ENCODE measurements around the gene SLC28A1. TPM values are rescaled to one million over a fixed set of nuclear protein-coding genes. Genes with fewer than 3 reads are reported as not detected.

SLC28A1 gene
- total RNA-seq, 2 experiments from 2014 or later: not detected

DNA sequence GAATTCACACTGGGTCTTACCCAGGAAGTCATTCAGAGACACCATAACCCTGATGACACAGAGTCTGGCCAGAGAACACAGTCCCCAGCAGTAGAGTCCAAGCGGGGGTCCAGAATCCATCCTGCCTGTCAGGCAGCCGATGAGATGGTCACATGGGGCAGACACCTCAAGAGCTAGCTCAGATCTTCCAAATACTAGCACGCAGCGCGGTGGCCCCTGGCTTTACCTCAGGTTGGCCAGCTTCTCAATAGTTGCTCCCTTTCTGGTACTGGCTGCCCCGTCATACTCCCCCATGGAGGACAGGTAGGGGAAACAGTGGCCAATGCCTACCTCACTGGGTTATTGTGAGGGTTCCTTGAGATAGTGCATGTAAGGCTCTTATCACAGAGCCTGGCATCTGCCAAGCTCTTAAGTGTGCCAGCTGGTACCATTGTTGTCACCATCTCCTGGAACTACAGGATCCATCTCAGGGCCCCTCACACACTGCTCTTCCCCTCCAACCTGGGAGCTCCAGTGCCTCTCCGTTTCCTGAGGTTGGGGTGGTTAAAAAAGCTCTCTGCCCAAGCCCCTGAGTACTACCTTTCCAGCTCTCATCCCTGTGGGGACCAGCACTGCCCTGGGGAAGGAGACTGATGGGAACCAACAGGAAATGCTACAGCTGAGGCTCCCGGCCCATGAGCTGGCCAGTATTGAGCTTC is 3.5 kb upstream of the SLC28A1 start:
- intact Hi-C loops (cut with micrococcal nuclease; ENCODE audit: unreplicated experiment): no loop called here
- no peaks in the 10 kb centered on the region for H3K9me3 ChIP-seq (ENCODE audit: low read length)
- H3K79me2 ChIP-seq (ENCODE audit: insufficient read depth, low read depth, low read length): no peaks in the 10 kb centered on the region
- POLR2A ChIA-PET: no interaction called here
- no peak overlapping the region for H3K27ac ChIP-seq (ENCODE audit: low read depth, low read length, poor library complexity, severe bottlenecking)
- H2AFZ ChIP-seq (ENCODE audit: low read length): no peak overlapping the region
- TF ChIP-seq, protein P1, sequence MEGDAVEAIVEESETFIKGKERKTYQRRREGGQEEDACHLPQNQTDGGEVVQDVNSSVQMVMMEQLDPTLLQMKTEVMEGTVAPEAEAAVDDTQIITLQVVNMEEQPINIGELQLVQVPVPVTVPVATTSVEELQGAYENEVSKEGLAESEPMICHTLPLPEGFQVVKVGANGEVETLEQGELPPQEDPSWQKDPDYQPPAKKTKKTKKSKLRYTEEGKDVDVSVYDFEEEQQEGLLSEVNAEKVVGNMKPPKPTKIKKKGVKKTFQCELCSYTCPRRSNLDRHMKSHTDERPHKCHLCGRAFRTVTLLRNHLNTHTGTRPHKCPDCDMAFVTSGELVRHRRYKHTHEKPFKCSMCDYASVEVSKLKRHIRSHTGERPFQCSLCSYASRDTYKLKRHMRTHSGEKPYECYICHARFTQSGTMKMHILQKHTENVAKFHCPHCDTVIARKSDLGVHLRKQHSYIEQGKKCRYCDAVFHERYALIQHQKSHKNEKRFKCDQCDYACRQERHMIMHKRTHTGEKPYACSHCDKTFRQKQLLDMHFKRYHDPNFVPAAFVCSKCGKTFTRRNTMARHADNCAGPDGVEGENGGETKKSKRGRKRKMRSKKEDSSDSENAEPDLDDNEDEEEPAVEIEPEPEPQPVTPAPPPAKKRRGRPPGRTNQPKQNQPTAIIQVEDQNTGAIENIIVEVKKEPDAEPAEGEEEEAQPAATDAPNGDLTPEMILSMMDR (conservative IDR thresholded peaks at IDR 0.05; ENCODE audit: low read length): no peak
- TF ChIP-seq EZH2phosphoT487 (IDR thresholded peaks at IDR 0.05; ENCODE audit: borderline replicate concordance, low read depth, low read length): no peak
- no peaks in the 10 kb centered on the region for H3K4me1 ChIP-seq (ENCODE audit: insufficient read depth, low read length, poor library complexity, severe bottlenecking)
- BruUV-seq (replicated peaks): no TSS peak
- H3K4me2 ChIP-seq (ENCODE audit: low read length): no peak overlapping the region
- CTCF ChIA-PET (ENCODE audit: unreplicated experiment): no interaction called here
- DNase-seq (ENCODE audit: low spot score): no peak
- no peaks in the 10 kb centered on the region for H4K20me1 ChIP-seq (ENCODE audit: insufficient read depth, low read length)
- H3K36me3 ChIP-seq (ENCODE audit: insufficient read depth, low read length): no peaks in the 10 kb centered on the region
- no peak overlapping the region for H3K4me3 ChIP-seq (ENCODE audit: low read depth, low read length, poor library complexity, severe bottlenecking)
- no peaks in the 10 kb centered on the region for H3K9me2 ChIP-seq (ENCODE audit: insufficient read depth, low read length)

DNA sequence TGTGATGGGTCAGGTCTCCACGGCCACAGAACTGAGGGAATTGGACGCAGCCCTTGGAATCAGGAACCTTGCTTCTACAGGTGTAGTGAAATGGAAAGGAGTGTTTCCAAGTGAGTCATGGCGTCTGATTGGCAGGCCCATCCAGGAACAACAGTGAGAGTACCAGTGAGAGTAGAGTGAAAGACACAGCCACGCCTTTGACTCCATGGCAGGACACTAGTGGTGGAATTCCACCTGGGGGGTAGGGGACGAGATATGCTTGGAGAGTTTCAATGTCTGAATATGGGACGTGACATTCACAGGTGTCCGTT is 3.0 kb upstream of the SLC28A1 start:
- DNase-seq (ENCODE audit: low spot score): no peak
- H3K4me3 ChIP-seq (ENCODE audit: low read depth, low read length, poor library complexity, severe bottlenecking): no peak overlapping the region
- ChIA-PET POLR2A (no interaction called here), CTCF (ENCODE audit: unreplicated experiment) (no interaction called here)
- H3K9me2 ChIP-seq (ENCODE audit: insufficient read depth, low read length): no peaks in the 10 kb centered on the region
- intact Hi-C loops (cut with micrococcal nuclease; ENCODE audit: unreplicated experiment): no loop called here
- no peaks in the 10 kb centered on the region for H4K20me1 ChIP-seq (ENCODE audit: insufficient read depth, low read length)
- no peaks in the 10 kb centered on the region for H3K4me1 ChIP-seq (ENCODE audit: insufficient read depth, low read length, poor library complexity, severe bottlenecking)
- no peak overlapping the region for H2AFZ ChIP-seq (ENCODE audit: low read length)
- H3K79me2 ChIP-seq (ENCODE audit: insufficient read depth, low read depth, low read length): no peaks in the 10 kb centered on the region
- no TSS peak for BruUV-seq (replicated peaks)
- no peak overlapping the region for H3K4me2 ChIP-seq (ENCODE audit: low read length)
- TF ChIP-seq, protein P1 (conservative IDR thresholded peaks at IDR 0.05; ENCODE audit: low read length): no peak
- no peak for TF ChIP-seq EZH2phosphoT487 (IDR thresholded peaks at IDR 0.05; ENCODE audit: borderline replicate concordance, low read depth, low read length)
- H3K36me3 ChIP-seq (ENCODE audit: insufficient read depth, low read length): no peaks in the 10 kb centered on the region
- H3K27ac ChIP-seq (ENCODE audit: low read depth, low read length, poor library complexity, severe bottlenecking): no peak overlapping the region
- H3K9me3 ChIP-seq (ENCODE audit: low read length): no peaks in the 10 kb centered on the region

DNA sequence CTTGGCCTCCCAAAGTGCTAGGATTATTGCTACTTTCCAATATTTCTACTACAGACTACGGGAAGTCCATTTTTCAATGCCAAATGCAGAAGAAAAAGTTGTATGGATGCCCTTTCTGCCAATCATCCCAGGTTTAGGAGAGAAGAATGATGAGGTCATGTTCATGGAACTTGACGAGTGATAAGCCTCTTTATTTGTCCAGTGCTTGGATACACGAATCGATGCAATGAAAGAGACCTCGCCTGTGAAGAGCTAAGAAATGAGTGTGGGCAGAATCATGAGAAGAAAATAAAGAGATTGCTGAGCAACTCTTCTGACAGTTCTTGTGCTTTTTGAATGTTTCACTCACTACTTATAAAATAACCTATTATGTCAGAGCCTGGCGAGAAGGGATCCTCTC is 996 bp upstream of the SLC28A1 start:
- H2AFZ ChIP-seq (ENCODE audit: low read length): no peak overlapping the region
- ChIA-PET POLR2A (no interaction called here), CTCF (ENCODE audit: unreplicated experiment) (no interaction called here)
- no peak for DNase-seq (ENCODE audit: low spot score)
- H3K4me1 ChIP-seq (ENCODE audit: insufficient read depth, low read length, poor library complexity, severe bottlenecking): no peaks in the 10 kb centered on the region
- intact Hi-C loops (cut with micrococcal nuclease; ENCODE audit: unreplicated experiment): no loop called here
- H3K4me2 ChIP-seq (ENCODE audit: low read length): no peak overlapping the region
- no TSS peak for BruUV-seq (replicated peaks)
- no peaks in the 10 kb centered on the region for H4K20me1 ChIP-seq (ENCODE audit: insufficient read depth, low read length)
- H3K9me2 ChIP-seq (ENCODE audit: insufficient read depth, low read length): no peaks in the 10 kb centered on the region
- H3K36me3 ChIP-seq (ENCODE audit: insufficient read depth, low read length): no peaks in the 10 kb centered on the region
- no peak for TF ChIP-seq EZH2phosphoT487 (IDR thresholded peaks at IDR 0.05; ENCODE audit: borderline replicate concordance, low read depth, low read length)
- TF ChIP-seq, protein P1 (conservative IDR thresholded peaks at IDR 0.05; ENCODE audit: low read length): no peak
- H3K27ac ChIP-seq (ENCODE audit: low read depth, low read length, poor library complexity, severe bottlenecking): no peak overlapping the region
- no peak overlapping the region for H3K4me3 ChIP-seq (ENCODE audit: low read depth, low read length, poor library complexity, severe bottlenecking)
- H3K9me3 ChIP-seq (ENCODE audit: low read length): no peaks in the 10 kb centered on the region
- H3K79me2 ChIP-seq (ENCODE audit: insufficient read depth, low read depth, low read length): no peaks in the 10 kb centered on the region

All from OCI-LY7 (cell line).